Measurements from ENCODE around the gene EEF1AKMT2.

EEF1AKMT2 gene

DNA sequence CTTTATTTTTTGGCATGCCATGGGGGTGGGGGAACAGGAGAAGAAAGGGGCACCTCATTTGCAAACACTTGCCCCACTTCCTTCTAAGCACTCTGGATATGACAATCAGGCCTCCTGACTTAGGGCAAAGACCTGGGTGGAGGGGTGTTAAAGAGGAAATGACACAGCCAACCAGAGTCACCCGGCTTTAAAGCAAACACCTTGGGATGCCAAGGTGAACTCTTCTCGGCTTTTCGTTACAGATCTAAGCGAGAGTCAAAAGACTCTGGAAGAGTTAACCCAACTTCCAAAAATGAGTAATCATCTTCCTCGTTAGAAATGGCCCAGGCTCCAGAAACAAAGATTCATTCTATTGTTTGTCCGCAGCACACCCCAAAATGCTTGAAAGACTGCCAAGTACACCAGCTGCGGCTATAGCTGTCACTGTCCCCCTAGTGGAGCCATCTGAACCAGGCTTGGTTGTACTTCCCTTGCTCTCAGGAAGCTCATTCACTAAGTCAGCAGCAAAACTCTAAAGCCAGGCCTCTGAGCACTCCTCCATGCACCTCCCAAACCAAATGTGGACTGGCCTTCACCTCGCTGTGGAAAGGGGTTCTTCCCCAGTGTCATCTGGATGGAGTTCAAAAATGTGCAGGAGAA lies 72.4 kb downstream of the EEF1AKMT2 start:
- DNase-seq (ENCODE audit: low spot score) = peak; percentile 78

GRCh38 chr10:124717911-124718741 lies 73.6 kb downstream of the EEF1AKMT2 start:
- no peak for DNase-seq (ENCODE audit: low spot score)

- DNase-seq (ENCODE audit: low spot score) = no peak
Observed at GRCh38 chr10:124717041-124717757, 74.5 kb downstream of the EEF1AKMT2 start.

DNA sequence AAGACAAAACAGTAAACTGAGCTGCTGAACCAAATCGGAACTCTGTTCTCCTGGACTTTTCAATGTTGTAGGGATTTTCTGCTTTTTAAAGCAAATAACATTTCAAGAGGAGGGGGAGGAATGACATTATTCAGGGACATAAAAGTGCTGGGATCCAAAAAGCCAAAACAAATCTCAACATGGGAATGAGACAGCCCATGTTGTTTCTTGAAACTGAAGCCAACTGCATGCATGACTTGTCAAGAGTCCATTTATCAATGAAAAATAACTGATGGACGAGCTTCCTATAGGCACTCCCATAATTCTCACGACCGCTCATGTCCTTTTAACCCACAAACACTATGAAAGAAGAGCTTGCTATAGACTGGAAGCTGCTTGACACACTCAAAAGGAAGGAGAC lies 75.3 kb downstream of the EEF1AKMT2 start:
- DNase-seq (ENCODE audit: low spot score) = no peak

DNA sequence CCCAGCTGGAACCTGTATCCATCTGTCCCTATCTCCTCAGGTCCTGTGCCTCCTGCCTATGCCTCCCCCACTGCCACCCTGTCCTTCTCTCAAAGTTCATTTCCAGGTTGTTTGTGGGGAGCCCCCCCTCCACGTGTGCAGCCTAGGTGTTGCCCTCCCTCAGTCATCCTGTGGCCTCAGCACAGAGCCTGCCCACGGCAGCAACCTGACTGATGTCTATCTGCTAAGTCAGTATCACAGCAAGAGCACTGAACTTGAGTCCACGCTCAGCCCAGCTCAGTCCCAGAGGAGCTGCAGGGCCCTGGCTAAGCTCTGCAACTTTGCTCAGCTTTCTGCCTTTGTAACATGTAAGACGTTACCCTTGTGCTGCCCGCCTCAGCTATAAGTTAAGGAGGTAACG lies 76.2 kb downstream of the EEF1AKMT2 start:
- DNase-seq (ENCODE audit: low spot score) = no peak

DNA sequence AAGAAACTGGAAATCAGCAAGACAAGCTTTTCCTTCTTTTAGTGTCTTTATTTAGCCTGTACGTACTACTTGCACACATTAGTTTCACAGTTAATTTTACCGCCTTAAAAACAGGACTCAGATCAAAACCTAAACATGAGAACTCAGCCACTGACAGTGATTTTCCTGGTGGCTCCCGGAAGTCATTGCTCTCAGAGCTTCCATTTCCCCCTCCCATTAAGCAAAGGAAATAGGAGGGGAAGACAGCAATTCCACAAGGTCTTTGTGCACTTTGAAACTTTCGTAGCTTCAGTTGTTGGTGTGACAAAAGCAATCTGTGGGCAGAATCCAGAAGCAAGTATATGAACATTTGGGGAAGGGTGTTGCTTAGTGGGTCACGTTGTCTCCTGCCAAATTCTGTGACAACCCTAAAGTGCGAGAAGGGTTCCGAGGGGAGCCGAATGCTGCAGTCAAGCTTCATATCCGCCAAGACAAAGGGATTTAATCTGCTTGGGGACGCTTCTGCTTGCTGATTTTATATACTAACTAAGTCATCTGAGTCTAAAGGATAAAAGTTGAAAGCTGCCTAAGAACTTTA lies 77.9 kb downstream of the EEF1AKMT2 start:
- DNase-seq (ENCODE audit: low spot score) = no peak

- no peak for DNase-seq (ENCODE audit: low spot score)
Observed at GRCh38 chr10:124712704-124713407, 78.8 kb downstream of the EEF1AKMT2 start.

GRCh38 chr10:124711145-124711544 lies 80.5 kb downstream of the EEF1AKMT2 start:
- no peak for DNase-seq (ENCODE audit: low spot score)

DNA sequence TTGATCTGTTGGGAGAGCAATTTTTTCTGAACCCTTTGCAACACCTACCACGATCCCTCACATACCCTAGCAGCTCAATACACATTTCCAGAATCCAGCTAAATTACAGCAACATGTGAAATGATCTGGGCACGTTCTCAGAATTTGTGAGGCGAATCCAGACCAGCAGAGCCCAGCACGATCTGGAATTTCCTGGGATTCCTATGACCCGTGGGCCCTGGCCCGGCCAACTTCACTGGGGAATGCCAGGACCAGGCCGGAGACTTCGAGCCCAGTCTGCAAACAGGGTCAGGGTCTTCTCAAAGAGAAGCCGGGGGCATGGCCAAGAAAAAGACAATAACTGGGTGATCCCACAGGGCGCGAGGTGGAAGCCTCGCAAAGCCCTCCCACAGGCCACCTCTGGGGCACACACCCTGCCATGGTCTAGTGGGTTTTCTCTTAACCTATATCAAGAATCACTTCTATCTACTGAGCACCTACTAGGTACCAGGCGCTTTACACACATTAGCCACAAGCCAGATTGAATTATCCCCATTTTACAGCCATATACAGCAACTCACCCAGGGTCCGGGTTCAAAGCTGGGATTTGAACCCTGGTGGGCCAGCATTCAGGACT lies 81.3 kb downstream of the EEF1AKMT2 start:
- no peak for DNase-seq (ENCODE audit: low spot score)

DNA sequence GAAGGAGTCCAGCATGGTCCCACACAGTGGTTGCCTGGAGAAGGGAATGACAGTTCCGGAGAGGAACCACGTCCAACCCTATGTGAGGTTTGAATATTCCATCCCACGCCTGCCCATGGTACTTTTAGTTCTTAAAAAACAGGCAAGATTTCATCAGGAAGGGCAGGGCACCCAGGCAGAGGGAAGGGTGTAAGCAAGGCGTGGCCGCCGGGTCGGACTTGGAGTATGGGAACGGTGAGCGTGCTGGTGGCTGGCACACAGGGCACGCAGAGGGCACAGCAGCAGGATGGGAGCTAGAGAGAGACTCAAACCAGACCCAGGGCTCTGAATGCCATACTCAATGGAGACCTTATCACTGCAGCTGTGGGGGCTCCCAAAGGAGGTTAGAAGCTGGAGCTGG lies 81.8 kb downstream of the EEF1AKMT2 start:
- no peak for DNase-seq (ENCODE audit: low spot score)

- no peak for DNase-seq (ENCODE audit: low spot score)
Observed at GRCh38 chr10:124708922-124709520, 82.7 kb downstream of the EEF1AKMT2 start.

- no peak for DNase-seq (ENCODE audit: low spot score)
Observed at GRCh38 chr10:124708246-124708779, 83.4 kb downstream of the EEF1AKMT2 start.

Data from NAMALWA (cell line).